ENCODE measurements around the gene LYZL4. TPM values are rescaled to one million over a fixed set of nuclear protein-coding genes. Genes with fewer than 3 reads are reported as not detected.

The LYZL4 gene
- total RNA-seq, 1 experiment from 2014 or later: not detected

- no peak overlapping the region for H3K27ac ChIP-seq (ENCODE audit: low read depth, low read length)
- no peaks in the 10 kb centered on the region for H3K9me2 ChIP-seq (ENCODE audit: insufficient read depth)
- ChIA-PET POLR2A (no interaction called here), CTCF (no interaction called here), RAD21 (ENCODE audit: low non-redundant PET in 1 of 2, low total read pairs in 2 of 2, uncharacterized antibody in 2 of 2, unreplicated experiment in 2 of 2) (no interaction called here)
- H3K36me3 ChIP-seq (ENCODE audit: control insufficient read depth in 1 of 2, insufficient read depth in 2 of 2, low read length in 2 of 2): no peaks in the 10 kb centered on the region
- H3K4me1 ChIP-seq (ENCODE audit: control insufficient read depth in 1 of 2, insufficient read depth in 2 of 2, low read length in 2 of 2): peaks cover 11 to 18% of the 10 kb centered on the region in 2 experiments
- H3K4me2 ChIP-seq (ENCODE audit: low read length): no peak overlapping the region
- H3K4me3 ChIP-seq (replicated peaks in 1 of 2; ENCODE audit: low read depth in 1 of 2, low read length in 2 of 2): no peak overlapping the region
- DNase-seq (ENCODE audit: low read depth, low spot score): no peak
- no peaks in the 10 kb centered on the region for H4K20me1 ChIP-seq (ENCODE audit: insufficient read depth)
- H3K27me3 ChIP-seq (ENCODE audit: insufficient read depth, low read length): no peaks in the 10 kb centered on the region
- no peaks in the 10 kb centered on the region for H3K79me2 ChIP-seq (ENCODE audit: insufficient read depth, low read length)
- TF ChIP-seq TCF7L2 (IDR thresholded peaks at IDR 0.05; ENCODE audit: borderline replicate concordance, extremely low read depth, insufficient read depth, insufficient read length) (no peak), SP1 (IDR thresholded peaks at IDR 0.05; ENCODE audit: low read depth) (no peak), CBX3 (IDR thresholded peaks at IDR 0.05; ENCODE audit: low read depth) (no peak), ZNF274 (IDR thresholded peaks at IDR 0.05; ENCODE audit: low read depth, low read length) (no peak), ELF1 (IDR thresholded peaks at IDR 0.05; ENCODE audit: borderline replicate concordance, low read depth) (no peak), YY1 (IDR thresholded peaks at IDR 0.05; ENCODE audit: extremely low read depth, insufficient replicate concordance, low read depth, low read length) (no peak), POLR2AphosphoS5 (IDR thresholded peaks at IDR 0.05; ENCODE audit: low read depth, low read length) (no peak), JUND (IDR thresholded peaks at IDR 0.05) (no peak), EZH2 (IDR thresholded peaks at IDR 0.05) (no peak), MAX (IDR thresholded peaks at IDR 0.05) (no peak), POLR2A (IDR thresholded peaks at IDR 0.05; ENCODE audit: borderline replicate concordance, extremely low read depth, insufficient read depth, insufficient read length) (no peak), EGR1 (IDR thresholded peaks at IDR 0.05; ENCODE audit: low read depth) (no peak), FOSL1 (IDR thresholded peaks at IDR 0.05; ENCODE audit: low read depth) (no peak), ZFX (IDR thresholded peaks at IDR 0.05) (no peak), ATF3 (IDR thresholded peaks at IDR 0.05) (no peak), CEBPB (IDR thresholded peaks at IDR 0.05; ENCODE audit: low read depth) (no peak), CTCF (IDR thresholded peaks at IDR 0.05 in 2 of 3, conservative IDR thresholded peaks at IDR 0.05 in 1 of 3; ENCODE audit: borderline replicate concordance in 1 of 3, insufficient read depth in 1 of 3, low read depth in 2 of 3, low read length in 2 of 3) (no peak), EZH2phosphoT487 (IDR thresholded peaks at IDR 0.05; ENCODE audit: borderline replicate concordance) (no peak)
- no peaks in the 10 kb centered on the region for H3K9me3 ChIP-seq (ENCODE audit: control insufficient read depth in 1 of 2, insufficient read depth in 1 of 2, low read depth in 1 of 2, low read length in 2 of 2)
- intact Hi-C loops (cut with micrococcal nuclease): no loop called here
- H3K9ac ChIP-seq (ENCODE audit: low read length): no peak overlapping the region
- ATAC-seq: no peak
- no TSS peak for BruUV-seq (replicated peaks)
- no peak overlapping the region for H2AFZ ChIP-seq (ENCODE audit: low read depth, low read length, poor library complexity, severe bottlenecking)
Measured at GRCh38 chr3:42375121-42375800, 35.1 kb downstream of the LYZL4 start.
